ENCODE results near the gene LBX1. TPM values are rescaled to one million over a fixed set of nuclear protein-coding genes. Genes with fewer than 3 reads are reported as not detected.

The LBX1 gene
- total RNA-seq, 1 experiment from 2014 or later, result not detected

DNA sequence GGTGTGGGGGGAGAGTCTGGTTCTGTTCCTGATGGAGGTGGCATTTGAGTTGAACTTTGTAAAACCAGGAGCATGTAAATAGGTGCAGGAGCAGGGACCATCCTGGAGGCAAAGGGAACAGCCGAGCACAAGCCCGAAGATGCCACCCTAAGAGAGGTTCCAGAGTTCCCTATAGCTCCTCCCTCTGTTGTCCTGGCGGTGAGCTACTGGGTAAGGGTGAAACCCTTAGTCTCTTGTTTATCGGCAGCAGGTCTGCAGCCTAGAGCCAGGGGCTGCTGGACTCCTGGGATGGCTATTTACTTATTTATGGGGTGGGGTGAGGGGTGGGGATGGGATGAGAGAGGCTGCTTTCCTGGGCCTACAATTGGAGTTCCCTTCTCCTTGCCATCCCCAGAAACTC is 6.5 kb upstream of the LBX1 start:
- Histone ChIP-seq H3K9me3 (ENCODE audit: control insufficient read depth in 1 of 2, insufficient read depth in 1 of 2, low read depth in 1 of 2, low read length in 2 of 2) (no peaks in the 10 kb centered on the region), H3K4me2 (ENCODE audit: low read length) (no peak overlapping the region), H3K36me3 (ENCODE audit: control insufficient read depth in 1 of 2, insufficient read depth in 2 of 2, low read length in 2 of 2) (no peaks in the 10 kb centered on the region), H3K27ac (ENCODE audit: low read depth, low read length) (no peak overlapping the region), H3K9me2 (ENCODE audit: insufficient read depth) (no peaks in the 10 kb centered on the region), H3K4me1 (ENCODE audit: control insufficient read depth in 1 of 2, insufficient read depth in 2 of 2, low read length in 2 of 2) (peaks cover 3 to 15% of the 10 kb centered on the region in 2 experiments; a peak in 3 of 4 replicates), H3K4me3 (replicated peaks in 1 of 2; ENCODE audit: low read depth in 1 of 2, low read length in 2 of 2) (no peak overlapping the region), H3K27me3 (ENCODE audit: insufficient read depth, low read length) (no peaks in the 10 kb centered on the region), H2AFZ (ENCODE audit: low read depth, low read length, poor library complexity, severe bottlenecking) (no peak overlapping the region), H4K20me1 (ENCODE audit: insufficient read depth) (no peaks in the 10 kb centered on the region), H3K79me2 (ENCODE audit: insufficient read depth, low read length) (no peaks in the 10 kb centered on the region), H3K9ac (ENCODE audit: low read length) (no peak overlapping the region)
- ChIA-PET RAD21 (ENCODE audit: low non-redundant PET in 1 of 2, low total read pairs in 2 of 2, uncharacterized antibody in 2 of 2, unreplicated experiment in 2 of 2) (no interaction called here), CTCF (no interaction called here), POLR2A (interaction anchor here (0.7 kb wide), 1 partner anchor 80 kb away, joined by 4 read pairs; no protein-coding TSS in a partner anchor)
- DNase-seq (ENCODE audit: low read depth, low spot score) (no peak), ATAC-seq (no peak)
- intact Hi-C loops (cut with micrococcal nuclease), result no loop called here
- no TSS peak for BruUV-seq (replicated peaks)
- TF ChIP-seq TCF7L2 (IDR thresholded peaks at IDR 0.05; ENCODE audit: borderline replicate concordance, extremely low read depth, insufficient read depth, insufficient read length), result no peak
- TF ChIP-seq CBX3 (IDR thresholded peaks at IDR 0.05; ENCODE audit: low read depth), result no peak
- TF ChIP-seq EZH2 (IDR thresholded peaks at IDR 0.05), result no peak
- TF ChIP-seq EZH2phosphoT487 (IDR thresholded peaks at IDR 0.05; ENCODE audit: borderline replicate concordance), result no peak
- no peak for TF ChIP-seq FOSL1 (IDR thresholded peaks at IDR 0.05; ENCODE audit: low read depth)
- no peak for TF ChIP-seq ZNF274 (IDR thresholded peaks at IDR 0.05; ENCODE audit: low read depth, low read length)
- TF ChIP-seq, protein P1, sequence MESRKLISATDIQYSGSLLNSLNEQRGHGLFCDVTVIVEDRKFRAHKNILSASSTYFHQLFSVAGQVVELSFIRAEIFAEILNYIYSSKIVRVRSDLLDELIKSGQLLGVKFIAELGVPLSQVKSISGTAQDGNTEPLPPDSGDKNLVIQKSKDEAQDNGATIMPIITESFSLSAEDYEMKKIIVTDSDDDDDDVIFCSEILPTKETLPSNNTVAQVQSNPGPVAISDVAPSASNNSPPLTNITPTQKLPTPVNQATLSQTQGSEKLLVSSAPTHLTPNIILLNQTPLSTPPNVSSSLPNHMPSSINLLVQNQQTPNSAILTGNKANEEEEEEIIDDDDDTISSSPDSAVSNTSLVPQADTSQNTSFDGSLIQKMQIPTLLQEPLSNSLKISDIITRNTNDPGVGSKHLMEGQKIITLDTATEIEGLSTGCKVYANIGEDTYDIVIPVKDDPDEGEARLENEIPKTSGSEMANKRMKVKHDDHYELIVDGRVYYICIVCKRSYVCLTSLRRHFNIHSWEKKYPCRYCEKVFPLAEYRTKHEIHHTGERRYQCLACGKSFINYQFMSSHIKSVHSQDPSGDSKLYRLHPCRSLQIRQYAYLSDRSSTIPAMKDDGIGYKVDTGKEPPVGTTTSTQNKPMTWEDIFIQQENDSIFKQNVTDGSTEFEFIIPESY (IDR thresholded peaks at IDR 0.05; ENCODE audit: extremely low read depth, insufficient replicate concordance, low read length), result no peak
- TF ChIP-seq, protein P2, sequence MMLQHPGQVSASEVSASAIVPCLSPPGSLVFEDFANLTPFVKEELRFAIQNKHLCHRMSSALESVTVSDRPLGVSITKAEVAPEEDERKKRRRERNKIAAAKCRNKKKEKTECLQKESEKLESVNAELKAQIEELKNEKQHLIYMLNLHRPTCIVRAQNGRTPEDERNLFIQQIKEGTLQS (IDR thresholded peaks at IDR 0.05), result no peak
- TF ChIP-seq POLR2AphosphoS5 (IDR thresholded peaks at IDR 0.05; ENCODE audit: low read depth, low read length), result no peak
- TF ChIP-seq JUND (IDR thresholded peaks at IDR 0.05), result no peak
- no peak for TF ChIP-seq POLR2A (IDR thresholded peaks at IDR 0.05; ENCODE audit: borderline replicate concordance, extremely low read depth, insufficient read depth, insufficient read length)
- no peak for TF ChIP-seq SRF (IDR thresholded peaks at IDR 0.05; ENCODE audit: low read depth)
- TF ChIP-seq ZFX (IDR thresholded peaks at IDR 0.05), result no peak
- TF ChIP-seq ELF1 (IDR thresholded peaks at IDR 0.05; ENCODE audit: borderline replicate concordance, low read depth), result no peak
